Progenitor cell of endocrine pancreas (in vitro differentiated cells): ENCODE measurements around the gene CILP. TPM values are rescaled to one million over a fixed set of nuclear protein-coding genes. Genes with fewer than 3 reads are reported as not detected.
"Not testable (repeated sequence)": the region's sequence is repeated elsewhere in the genome, so short reads cannot be mapped to it uniquely, and the experiment has no call there.

Source experiments
- DNase-seq: peaks from one replicate; pipeline ENCODE4 v3.0.0; 2021; ENCODE audit warnings: low spot score; ENCODE audit not compliant: unreplicated experiment
- H3K27ac Mint-ChIP-seq: 2 replicates; pipeline ENCODE4 v1.8.0; 2021; ENCODE audit warnings: mild to moderate bottlenecking, moderate library complexity, mixed read lengths
- H3K27me3 Mint-ChIP-seq: 2 replicates; pipeline ENCODE4 v1.8.0; 2021; ENCODE audit warnings: mixed read lengths
- H3K36me3 Mint-ChIP-seq: 2 replicates; pipeline ENCODE4 v1.8.0; 2022; ENCODE audit warnings: mixed read lengths; ENCODE audit not compliant: insufficient read depth
- H3K4me1 Mint-ChIP-seq: 2 replicates; pipeline ENCODE4 v1.8.0; 2021; ENCODE audit warnings: low read depth, mixed read lengths
- H3K4me3 Mint-ChIP-seq: 2 replicates; pipeline ENCODE4 v1.8.0; 2021; ENCODE audit warnings: low read depth, mild to moderate bottlenecking, moderate library complexity, mixed read lengths
- H3K9me3 Mint-ChIP-seq: 2 replicates; pipeline ENCODE4 v1.8.0; 2021; ENCODE audit warnings: low read depth, mixed read lengths
- total RNA-seq: library from RNA; stranded (reverse); gene quantifications from 2 replicates; pipeline ENCODE4 v1.2.1, GENCODE V29; 2021
- TF ChIP-seq, protein P1 (sequence below): fragments of 200-600 bp; sonication (generic); IDR thresholded peaks from one replicate; pipeline ENCODE4 v1.5.0; 2021; ENCODE audit warnings: antibody characterized with exemption, mild to moderate bottlenecking; ENCODE audit not compliant: unreplicated experiment

Gene CILP
- total RNA-seq, 1 donor from 2014 or later, result 0.29 TPM

DNA sequence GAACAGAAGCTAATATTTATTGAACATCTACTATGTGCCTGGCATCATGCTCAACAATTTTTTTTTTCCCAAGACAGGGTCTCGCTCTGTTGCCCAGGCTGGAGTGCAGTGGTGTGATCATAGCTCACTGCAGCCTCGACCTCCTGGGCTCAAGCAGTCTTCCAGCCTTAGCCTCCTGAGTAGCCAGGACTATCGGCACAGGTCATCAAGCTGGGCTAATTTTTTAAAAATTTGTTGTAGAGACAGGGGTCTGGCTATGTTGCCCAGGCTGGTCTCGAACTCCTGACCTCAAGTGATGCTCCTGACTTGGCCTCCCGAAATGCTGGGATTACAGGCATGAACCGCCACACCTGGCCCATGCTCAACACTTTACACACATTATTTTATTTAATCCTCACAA lies 35.7 kb upstream of the CILP start:
- Mint-ChIP-seq H3K36me3 (peaks cover 5% of the 10 kb centered on the region), H3K4me3 (no peak overlapping the region), H3K9me3 (no peaks in the 10 kb centered on the region), H3K4me1 (peaks cover 11% of the 10 kb centered on the region), H3K27me3 (no peaks in the 10 kb centered on the region), H3K27ac (no peak overlapping the region)
- DNase-seq, result no peak
- TF ChIP-seq, protein P1, sequence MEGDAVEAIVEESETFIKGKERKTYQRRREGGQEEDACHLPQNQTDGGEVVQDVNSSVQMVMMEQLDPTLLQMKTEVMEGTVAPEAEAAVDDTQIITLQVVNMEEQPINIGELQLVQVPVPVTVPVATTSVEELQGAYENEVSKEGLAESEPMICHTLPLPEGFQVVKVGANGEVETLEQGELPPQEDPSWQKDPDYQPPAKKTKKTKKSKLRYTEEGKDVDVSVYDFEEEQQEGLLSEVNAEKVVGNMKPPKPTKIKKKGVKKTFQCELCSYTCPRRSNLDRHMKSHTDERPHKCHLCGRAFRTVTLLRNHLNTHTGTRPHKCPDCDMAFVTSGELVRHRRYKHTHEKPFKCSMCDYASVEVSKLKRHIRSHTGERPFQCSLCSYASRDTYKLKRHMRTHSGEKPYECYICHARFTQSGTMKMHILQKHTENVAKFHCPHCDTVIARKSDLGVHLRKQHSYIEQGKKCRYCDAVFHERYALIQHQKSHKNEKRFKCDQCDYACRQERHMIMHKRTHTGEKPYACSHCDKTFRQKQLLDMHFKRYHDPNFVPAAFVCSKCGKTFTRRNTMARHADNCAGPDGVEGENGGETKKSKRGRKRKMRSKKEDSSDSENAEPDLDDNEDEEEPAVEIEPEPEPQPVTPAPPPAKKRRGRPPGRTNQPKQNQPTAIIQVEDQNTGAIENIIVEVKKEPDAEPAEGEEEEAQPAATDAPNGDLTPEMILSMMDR, result no peak

DNA sequence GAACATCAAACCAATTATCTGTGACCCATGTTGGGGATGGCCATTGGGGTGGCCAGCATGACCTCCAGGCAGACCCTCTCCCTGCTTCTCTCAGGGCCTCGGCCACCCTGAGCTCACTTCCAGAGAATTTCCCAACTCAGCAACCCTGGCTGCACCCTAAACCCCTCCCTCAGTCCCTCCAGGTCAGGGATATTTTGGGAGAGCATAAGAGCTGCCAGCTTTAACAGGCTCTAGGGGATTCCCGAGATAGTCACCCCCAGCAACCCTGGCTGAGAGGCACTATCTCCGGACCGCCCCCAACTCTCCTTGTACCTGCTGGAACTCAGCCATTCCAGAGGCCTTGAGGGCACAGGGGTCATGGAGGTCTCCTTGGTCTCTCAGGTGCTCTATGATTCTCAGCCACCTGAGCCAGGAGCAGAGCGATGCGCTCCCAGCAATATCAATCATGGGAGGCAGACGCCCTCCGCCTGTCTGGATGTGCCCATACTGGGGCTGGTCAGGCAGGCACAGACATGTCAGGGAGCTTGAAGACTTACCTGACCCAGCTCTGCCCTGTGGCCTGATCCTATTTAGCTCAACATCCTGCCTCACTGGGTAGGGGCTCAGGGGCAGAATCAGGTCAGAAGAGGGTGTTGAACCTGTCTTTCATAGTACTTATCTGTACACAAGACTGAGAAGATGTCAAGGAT lies 34.9 kb upstream of the CILP start:
- Mint-ChIP-seq H3K27ac (peak overlapping the region; percentile 49), H3K4me1 (peaks cover 11% of the 10 kb centered on the region), H3K36me3 (peaks cover 5% of the 10 kb centered on the region), H3K27me3 (no peaks in the 10 kb centered on the region), H3K4me3 (no peak overlapping the region), H3K9me3 (no peaks in the 10 kb centered on the region)
- TF ChIP-seq, protein P1, result no peak
- DNase-seq, result no peak

DNA sequence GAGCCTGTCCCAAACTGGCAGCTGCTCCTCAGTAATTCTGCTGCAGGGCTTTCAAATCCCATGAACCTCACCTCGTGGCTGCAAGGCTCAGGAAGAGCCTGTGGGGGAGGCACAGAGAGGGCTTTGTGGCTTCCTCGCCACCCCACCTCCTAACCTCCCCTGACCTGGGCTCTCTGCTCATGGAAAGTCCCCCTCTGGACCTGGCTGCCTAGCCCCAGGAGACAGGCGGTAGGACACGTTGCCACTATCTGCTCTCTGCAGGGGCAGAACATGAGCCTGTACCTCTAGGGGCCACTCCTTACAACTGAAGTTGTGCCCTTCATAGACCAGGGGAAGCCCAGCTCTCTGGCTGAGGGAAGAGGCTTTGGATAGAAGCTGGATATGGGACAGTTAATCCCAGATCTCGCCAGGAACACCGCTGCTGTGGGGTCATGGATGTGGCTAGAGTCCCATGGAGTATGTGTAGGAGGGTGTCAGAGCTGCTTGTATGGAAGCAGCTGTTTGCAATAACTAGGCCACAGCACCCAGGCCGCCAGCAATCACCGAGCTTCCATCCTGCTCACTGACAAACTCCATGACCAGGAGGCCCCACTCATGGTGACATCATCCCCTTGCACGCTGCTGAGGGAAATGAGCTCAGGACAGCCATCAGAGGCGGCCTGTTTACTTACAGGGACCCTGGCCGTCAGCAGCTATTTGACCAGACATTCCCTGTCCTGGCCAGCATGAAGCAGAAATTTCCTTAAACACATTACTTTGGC lies 34.0 kb upstream of the CILP start:
- Mint-ChIP-seq H3K27ac (peak overlapping the region; percentile 49), H3K9me3 (no peaks in the 10 kb centered on the region), H3K4me1 (peaks cover 11% of the 10 kb centered on the region), H3K4me3 (no peak overlapping the region), H3K36me3 (peaks cover 5% of the 10 kb centered on the region), H3K27me3 (no peaks in the 10 kb centered on the region)
- TF ChIP-seq, protein P1, result no peak
- no peak for DNase-seq

DNA sequence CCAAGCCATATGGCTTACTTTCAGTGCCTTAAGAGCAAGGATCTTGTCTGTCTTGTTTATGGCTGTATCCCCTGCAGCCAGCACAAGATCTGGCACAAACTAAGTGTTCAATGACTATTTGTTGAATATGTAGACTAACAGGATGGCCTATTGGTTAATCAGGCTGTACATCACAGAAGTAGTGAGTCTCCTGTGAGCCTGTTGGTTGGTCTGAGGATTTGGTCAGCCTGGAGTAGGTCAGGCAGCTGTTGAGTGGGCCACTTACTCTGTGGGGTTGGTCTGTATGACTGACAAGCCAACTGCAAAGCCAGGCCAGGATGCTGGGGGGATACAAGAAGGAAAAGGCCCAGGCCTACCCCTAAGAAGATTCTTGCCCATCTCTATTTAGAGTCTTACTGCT lies 33.4 kb upstream of the CILP start:
- Mint-ChIP-seq H3K9me3 (no peaks in the 10 kb centered on the region), H3K36me3 (peaks cover 5% of the 10 kb centered on the region), H3K4me3 (no peak overlapping the region), H3K27me3 (no peaks in the 10 kb centered on the region), H3K4me1 (peaks cover 11% of the 10 kb centered on the region), H3K27ac (no peak overlapping the region)
- TF ChIP-seq, protein P1, result no peak
- no peak for DNase-seq

DNA sequence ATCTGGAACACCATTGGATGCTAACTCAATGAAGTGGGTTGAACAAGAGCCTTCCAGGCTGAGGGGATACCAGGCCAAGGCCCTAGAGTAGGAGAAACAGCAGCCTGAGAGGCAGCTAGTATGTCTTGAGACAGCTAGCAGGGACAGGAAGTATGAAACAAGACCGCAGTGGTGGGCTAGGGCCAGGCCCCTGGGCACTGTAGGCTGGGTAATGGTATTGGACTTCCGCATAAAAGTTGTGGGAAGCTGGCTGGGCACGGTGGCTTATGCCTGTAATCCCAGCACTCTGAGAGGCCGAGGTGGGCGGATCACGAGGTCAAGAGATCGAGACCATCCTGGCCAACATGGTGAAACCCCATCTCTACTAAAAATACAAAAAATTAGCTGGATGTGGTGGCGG lies 25.2 kb upstream of the CILP start:
- not testable (repeated sequence) for DNase-seq, H3K4me3 Mint-ChIP-seq, H3K9me3 Mint-ChIP-seq, H3K27me3 Mint-ChIP-seq, H3K36me3 Mint-ChIP-seq, H3K27ac Mint-ChIP-seq, H3K4me1 Mint-ChIP-seq
